ENCODE measurements around the gene UPK2. TPM values are rescaled to one million over a fixed set of nuclear protein-coding genes. Genes with fewer than 3 reads are reported as not detected.

UPK2 gene
- total and polyA plus RNA-seq, 2 donors: 0.05 to 2.9 TPM

DNA sequence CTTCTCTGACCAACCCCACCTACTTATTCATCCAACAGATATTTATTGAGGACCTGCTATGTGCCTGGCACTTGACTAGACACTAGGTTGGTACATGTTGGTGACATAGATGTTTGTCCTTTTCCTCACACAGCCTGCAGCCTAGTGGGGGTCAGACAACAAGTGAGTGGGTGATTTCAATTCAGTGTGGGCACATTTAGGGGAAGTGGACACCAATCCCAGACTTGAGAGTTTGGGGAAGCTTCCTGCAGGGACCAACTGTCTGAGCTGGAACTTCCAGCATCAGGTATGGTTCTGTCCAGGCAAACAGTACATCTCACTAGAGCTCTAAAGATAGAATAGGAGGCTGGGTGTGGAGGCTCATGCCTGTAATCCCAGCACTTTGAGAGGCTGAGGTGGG lies 24.5 kb upstream of the UPK2 start:
- Histone ChIP-seq H3K4me1 (ENCODE audit: control insufficient read depth in 2 of 2, insufficient read depth in 2 of 2, low read length in 2 of 2) (peaks cover 23 to 46% of the 10 kb centered on the region in 2 donors), H3K27me3 (ENCODE audit: control insufficient read depth in 2 of 2, insufficient read depth in 1 of 2, low read length in 1 of 2) (no peaks in the 10 kb centered on the region), H3K27ac (ENCODE audit: low read depth in 1 of 2, low read length in 1 of 2) (no peak overlapping the region), H3K4me3 (ENCODE audit: low read length in 2 of 2) (no peak overlapping the region), H3K36me3 (ENCODE audit: control insufficient read depth in 2 of 2, insufficient read depth in 2 of 2, low read length in 1 of 2) (no peaks in the 10 kb centered on the region), H3K9me3 (ENCODE audit: control insufficient read depth in 2 of 2, insufficient read depth in 1 of 2, low read length in 1 of 2) (no peaks in the 10 kb centered on the region)
- DNase-seq (ENCODE audit: low read depth in 6 of 9, low spot score in 9 of 9): no peak

GRCh38 chr11:118933486-118933885 lies 22.6 kb upstream of the UPK2 start:
- Histone ChIP-seq H3K9me3 (ENCODE audit: control insufficient read depth in 2 of 2, insufficient read depth in 1 of 2, low read length in 1 of 2) (no peaks in the 10 kb centered on the region), H3K27me3 (ENCODE audit: control insufficient read depth in 2 of 2, insufficient read depth in 1 of 2, low read length in 1 of 2) (no peaks in the 10 kb centered on the region), H3K4me1 (ENCODE audit: control insufficient read depth in 2 of 2, insufficient read depth in 2 of 2, low read length in 2 of 2) (peaks cover 10 to 27% of the 10 kb centered on the region in 2 donors), H3K27ac (ENCODE audit: low read depth in 1 of 2, low read length in 1 of 2) (no peak overlapping the region), H3K4me3 (ENCODE audit: low read length in 2 of 2) (no peak overlapping the region), H3K36me3 (ENCODE audit: control insufficient read depth in 2 of 2, insufficient read depth in 2 of 2, low read length in 1 of 2) (no peaks in the 10 kb centered on the region)
- no peak for DNase-seq (ENCODE audit: low read depth in 6 of 9, low spot score in 9 of 9)
- whole genome bisulfite sequencing: 81% methylated on average over 4 of the region's 4 CpGs

DNA sequence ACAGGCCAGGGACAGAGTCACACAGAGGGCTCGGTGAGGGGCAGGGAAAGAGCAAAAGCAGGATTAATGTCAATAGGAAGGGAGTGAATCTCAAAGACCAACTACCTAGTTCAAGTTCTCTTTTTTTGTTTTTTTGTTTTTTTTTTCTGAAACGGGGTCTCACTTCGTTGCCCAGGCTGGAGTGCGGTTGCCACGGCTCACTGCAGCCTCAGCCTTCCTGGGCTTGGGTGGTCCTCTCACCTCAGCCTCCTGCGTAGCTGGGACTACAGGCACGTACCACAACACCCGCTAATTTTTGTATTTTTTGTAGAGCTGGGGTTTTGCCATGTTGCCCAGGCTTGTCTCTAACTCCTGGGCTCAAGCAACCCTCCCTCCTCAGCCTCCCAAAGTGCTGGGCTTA lies 20.7 kb upstream of the UPK2 start:
- Histone ChIP-seq H3K4me1 (ENCODE audit: control insufficient read depth in 2 of 2, insufficient read depth in 2 of 2, low read length in 2 of 2) (peaks cover 12 to 32% of the 10 kb centered on the region in 2 donors), H3K4me3 (ENCODE audit: low read length in 2 of 2) (no peak overlapping the region), H3K27me3 (ENCODE audit: control insufficient read depth in 2 of 2, insufficient read depth in 1 of 2, low read length in 1 of 2) (no peaks in the 10 kb centered on the region), H3K9me3 (ENCODE audit: control insufficient read depth in 2 of 2, insufficient read depth in 1 of 2, low read length in 1 of 2) (no peaks in the 10 kb centered on the region), H3K36me3 (ENCODE audit: control insufficient read depth in 2 of 2, insufficient read depth in 2 of 2, low read length in 1 of 2) (no peaks in the 10 kb centered on the region), H3K27ac (ENCODE audit: low read depth in 1 of 2, low read length in 1 of 2) (no peak overlapping the region)
- 81% methylated on average over 8 of the region's 8 CpGs for WGBS
- no peak for DNase-seq (ENCODE audit: low read depth in 6 of 9, low spot score in 9 of 9)

- 95% methylated on average over 11 of the region's 11 CpGs for WGBS
- Histone ChIP-seq H3K27ac (ENCODE audit: low read depth in 1 of 2, low read length in 1 of 2) (no peak overlapping the region), H3K9me3 (ENCODE audit: control insufficient read depth in 2 of 2, insufficient read depth in 1 of 2, low read length in 1 of 2) (no peaks in the 10 kb centered on the region), H3K4me1 (ENCODE audit: control insufficient read depth in 2 of 2, insufficient read depth in 2 of 2, low read length in 2 of 2) (peaks cover 10 to 22% of the 10 kb centered on the region in 2 donors), H3K4me3 (ENCODE audit: low read length in 2 of 2) (no peak overlapping the region), H3K27me3 (ENCODE audit: control insufficient read depth in 2 of 2, insufficient read depth in 1 of 2, low read length in 1 of 2) (no peaks in the 10 kb centered on the region), H3K36me3 (ENCODE audit: control insufficient read depth in 2 of 2, insufficient read depth in 2 of 2, low read length in 1 of 2) (no peaks in the 10 kb centered on the region)
- DNase-seq (ENCODE audit: low read depth in 6 of 9, low spot score in 9 of 9): no peak
These were observed 17.4 kb upstream of the UPK2 start for GRCh38 chr11:118938491-118939403.

- Histone ChIP-seq H3K36me3 (ENCODE audit: control insufficient read depth in 2 of 2, insufficient read depth in 2 of 2, low read length in 1 of 2) (no peaks in the 10 kb centered on the region), H3K27ac (ENCODE audit: low read depth in 1 of 2, low read length in 1 of 2) (no peak overlapping the region), H3K4me1 (ENCODE audit: control insufficient read depth in 2 of 2, insufficient read depth in 2 of 2, low read length in 2 of 2) (peaks cover 10 to 22% of the 10 kb centered on the region in 2 donors), H3K9me3 (ENCODE audit: control insufficient read depth in 2 of 2, insufficient read depth in 1 of 2, low read length in 1 of 2) (no peaks in the 10 kb centered on the region), H3K4me3 (ENCODE audit: low read length in 2 of 2) (no peak overlapping the region), H3K27me3 (ENCODE audit: control insufficient read depth in 2 of 2, insufficient read depth in 1 of 2, low read length in 1 of 2) (no peaks in the 10 kb centered on the region)
- WGBS: 84% methylated on average over 8 of the region's 8 CpGs
- DNase-seq (ENCODE audit: low read depth in 6 of 9, low spot score in 9 of 9): no peak
These were observed 16.6 kb upstream of the UPK2 start for GRCh38 chr11:118939404-118939915.

GRCh38 chr11:118939953-118940598 lies 16.0 kb upstream of the UPK2 start:
- Histone ChIP-seq H3K27ac (ENCODE audit: low read depth in 1 of 2, low read length in 1 of 2) (peak overlapping the region in 1 of 2 donors; percentile 33), H3K4me3 (ENCODE audit: low read length in 2 of 2) (no peak overlapping the region), H3K4me1 (ENCODE audit: control insufficient read depth in 2 of 2, insufficient read depth in 2 of 2, low read length in 2 of 2) (peaks cover 10 to 22% of the 10 kb centered on the region in 2 donors), H3K27me3 (ENCODE audit: control insufficient read depth in 2 of 2, insufficient read depth in 1 of 2, low read length in 1 of 2) (no peaks in the 10 kb centered on the region), H3K9me3 (ENCODE audit: control insufficient read depth in 2 of 2, insufficient read depth in 1 of 2, low read length in 1 of 2) (no peaks in the 10 kb centered on the region), H3K36me3 (ENCODE audit: control insufficient read depth in 2 of 2, insufficient read depth in 2 of 2, low read length in 1 of 2) (no peaks in the 10 kb centered on the region)
- peak in 8 of 9 donors; percentile 33 to 88 (median 70) for DNase-seq (ENCODE audit: low read depth in 6 of 9, low spot score in 9 of 9)
- 30% methylated on average over 13 of the region's 13 CpGs for WGBS

GRCh38 chr11:118947091-118947490 lies 9.0 kb upstream of the UPK2 start:
- Histone ChIP-seq H3K27ac (ENCODE audit: low read depth in 1 of 2, low read length in 1 of 2) (no peak overlapping the region), H3K4me1 (ENCODE audit: control insufficient read depth in 2 of 2, insufficient read depth in 2 of 2, low read length in 2 of 2) (no peaks in the 10 kb centered on the region), H3K27me3 (ENCODE audit: control insufficient read depth in 2 of 2, insufficient read depth in 1 of 2, low read length in 1 of 2) (peaks cover 0 to 4% of the 10 kb centered on the region in 2 donors), H3K4me3 (ENCODE audit: low read length in 2 of 2) (no peak overlapping the region), H3K36me3 (ENCODE audit: control insufficient read depth in 2 of 2, insufficient read depth in 2 of 2, low read length in 1 of 2) (no peaks in the 10 kb centered on the region), H3K9me3 (ENCODE audit: control insufficient read depth in 2 of 2, insufficient read depth in 1 of 2, low read length in 1 of 2) (no peaks in the 10 kb centered on the region)
- 46% methylated on average over 2 of the region's 2 CpGs for WGBS
- DNase-seq (ENCODE audit: low read depth in 6 of 9, low spot score in 9 of 9): no peak

- WGBS: 96% methylated on average over 3 of the region's 3 CpGs
- no peaks in the 10 kb centered on the region for H3K36me3 ChIP-seq (ENCODE audit: control insufficient read depth in 2 of 2, insufficient read depth in 2 of 2, low read length in 1 of 2)
- H3K4me3 ChIP-seq (ENCODE audit: low read length in 2 of 2): no peak overlapping the region
- H3K9me3 ChIP-seq (ENCODE audit: control insufficient read depth in 2 of 2, insufficient read depth in 1 of 2, low read length in 1 of 2): no peaks in the 10 kb centered on the region
- H3K27me3 ChIP-seq (ENCODE audit: control insufficient read depth in 2 of 2, insufficient read depth in 1 of 2, low read length in 1 of 2): peaks cover 0 to 8% of the 10 kb centered on the region in 2 donors
- H3K27ac ChIP-seq (ENCODE audit: low read depth in 1 of 2, low read length in 1 of 2): no peak overlapping the region
- no peaks in the 10 kb centered on the region for H3K4me1 ChIP-seq (ENCODE audit: control insufficient read depth in 2 of 2, insufficient read depth in 2 of 2, low read length in 2 of 2)
- no peak for DNase-seq (ENCODE audit: low read depth in 6 of 9, low spot score in 9 of 9)
These were observed 8.1 kb upstream of the UPK2 start for GRCh38 chr11:118948000-118948399.

- no peak overlapping the region for H3K27ac ChIP-seq (ENCODE audit: low read depth in 1 of 2, low read length in 1 of 2)
- peak in 3 of 9 donors; percentile 19 to 53 (median 32) for DNase-seq (ENCODE audit: low read depth in 6 of 9, low spot score in 9 of 9)
- peaks cover 0 to 15% of the 10 kb centered on the region in 2 donors for H3K27me3 ChIP-seq (ENCODE audit: control insufficient read depth in 2 of 2, insufficient read depth in 1 of 2, low read length in 1 of 2)
- no peaks in the 10 kb centered on the region for H3K4me1 ChIP-seq (ENCODE audit: control insufficient read depth in 2 of 2, insufficient read depth in 2 of 2, low read length in 2 of 2)
- no peaks in the 10 kb centered on the region for H3K9me3 ChIP-seq (ENCODE audit: control insufficient read depth in 2 of 2, insufficient read depth in 1 of 2, low read length in 1 of 2)
- H3K36me3 ChIP-seq (ENCODE audit: control insufficient read depth in 2 of 2, insufficient read depth in 2 of 2, low read length in 1 of 2): no peaks in the 10 kb centered on the region
- H3K4me3 ChIP-seq (ENCODE audit: low read length in 2 of 2): no peak overlapping the region
- 84% methylated on average over 6 of the region's 6 CpGs for WGBS
These were observed 2.8 kb upstream of the UPK2 start for GRCh38 chr11:118953265-118953664.

All from thymus (tissue), 11 donors.